Inflammatory macrophage treated with lipopolysaccharide for 1 hour (primary cell): ENCODE measurements around the gene CD320.
A peak's percentile ranks its signal among the peaks of the same experiment; 100 is the strongest.
"Not testable (repeated sequence)": the region's sequence is repeated elsewhere in the genome, so short reads cannot be mapped to it uniquely, and the experiment has no call there.

Source experiments
- DNase-seq, 2 donors: peaks; one replicate each; pipeline ENCODE4 v3.0.0-alpha.2; 2020 to 2022

The CD320 gene

DNA sequence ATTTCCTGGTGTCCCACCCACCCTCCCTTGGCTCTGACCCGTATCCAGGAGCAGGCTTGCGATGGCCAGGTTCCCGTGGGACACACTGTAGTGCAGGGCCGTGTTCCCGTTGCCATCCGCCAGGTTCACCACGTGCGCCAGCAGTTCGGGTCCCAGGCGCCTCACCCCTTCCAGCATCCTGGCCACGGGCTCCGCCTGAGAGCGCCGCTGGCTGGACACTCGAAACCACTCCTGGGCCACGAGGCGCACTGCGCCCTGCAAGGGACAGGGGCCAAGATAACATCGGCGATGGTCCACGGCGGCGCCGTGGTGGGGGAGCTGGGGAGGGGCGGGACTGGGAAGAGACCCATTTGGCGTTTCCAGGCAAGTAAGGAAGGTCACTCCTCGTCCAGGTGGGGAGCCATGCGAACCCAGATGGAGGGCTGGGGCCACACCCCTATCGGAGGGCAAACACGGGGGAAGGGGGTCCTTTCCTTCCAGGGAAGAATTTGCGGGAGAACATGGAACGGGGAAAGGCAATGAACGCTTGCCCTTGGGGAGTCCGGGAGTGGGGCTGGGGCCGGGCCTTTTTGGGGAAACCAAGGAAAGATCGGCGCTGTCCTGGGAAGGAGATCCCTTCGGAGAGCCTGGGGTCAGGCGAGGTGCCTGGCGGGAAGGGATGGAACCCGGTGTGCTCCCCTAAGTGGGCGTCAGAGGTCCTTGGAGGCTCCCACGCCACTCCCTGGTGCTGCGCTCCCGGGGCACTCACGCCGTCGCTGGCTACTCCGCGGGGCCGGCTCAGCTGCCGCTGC lies 25.0 kb upstream of the CD320 start:
- DNase-seq: no peak

DNA sequence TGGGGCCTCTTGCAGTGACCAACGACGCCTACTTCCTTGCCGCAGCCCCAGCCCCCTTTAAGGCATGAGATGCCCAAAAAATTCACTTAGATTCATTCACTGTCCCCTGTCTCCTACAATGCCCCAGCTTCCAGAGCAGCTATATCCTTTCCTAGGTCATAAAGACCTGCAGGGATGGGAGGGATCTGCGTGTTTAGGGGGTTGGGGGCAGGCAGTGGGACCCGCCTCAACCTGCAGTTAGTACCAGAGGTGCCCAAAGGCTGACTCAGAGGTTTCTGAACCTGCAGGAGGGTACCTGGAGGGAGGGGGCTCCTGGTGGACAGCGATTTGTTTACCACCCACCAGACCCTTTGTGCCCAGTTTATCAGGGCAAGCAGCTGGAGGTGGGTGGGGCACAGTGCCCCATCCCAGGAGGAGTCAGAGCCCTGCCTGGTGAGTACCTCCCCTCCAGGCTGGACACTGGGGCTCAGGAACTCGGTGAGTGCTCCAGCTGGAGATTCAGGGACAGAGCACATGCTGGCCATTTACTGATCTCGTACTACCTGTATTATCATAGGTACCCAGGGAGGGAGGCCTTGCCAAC lies 23.2 kb upstream of the CD320 start:
- no peak for DNase-seq

DNA sequence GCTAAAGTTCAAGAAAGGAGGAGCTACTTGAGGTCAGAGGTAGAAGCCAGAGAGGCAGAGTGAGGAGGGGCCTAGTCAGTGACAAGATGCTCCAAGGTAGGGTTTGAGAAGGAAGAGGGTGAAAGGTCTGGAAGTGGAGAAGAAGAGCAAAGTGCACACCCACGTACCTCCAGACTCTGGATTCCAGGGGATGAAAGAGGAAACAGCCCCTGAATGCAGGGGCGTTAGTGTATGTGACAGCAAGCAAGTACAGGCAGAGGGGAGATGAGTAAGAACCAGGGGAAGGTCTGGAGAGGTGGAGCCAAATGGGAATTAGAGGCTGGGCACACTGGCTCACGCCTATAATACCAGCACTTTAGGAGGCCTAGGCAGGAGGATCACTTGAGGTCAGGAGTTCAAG lies 21.8 kb upstream of the CD320 start:
- DNase-seq: peak; percentile 41 to 76

DNA sequence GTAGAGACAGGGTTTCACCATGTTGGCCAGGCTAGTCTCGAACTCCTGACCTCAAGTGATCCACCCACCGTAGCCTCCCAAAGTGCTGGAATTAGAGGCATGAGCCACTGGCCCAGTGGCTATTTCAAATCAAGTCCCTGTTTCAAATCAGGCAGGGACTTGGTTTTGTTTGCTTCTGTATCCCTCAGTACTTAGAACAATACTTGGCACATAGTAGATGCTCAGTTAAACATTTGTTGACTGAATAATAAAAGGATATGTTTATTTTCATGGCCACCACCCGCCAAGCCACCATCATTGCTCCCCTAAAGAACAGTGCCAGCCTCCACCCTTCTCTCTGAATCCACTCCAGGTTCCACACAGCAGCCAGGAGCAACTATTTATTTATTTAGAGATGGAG lies 17.3 kb upstream of the CD320 start:
- no peak for DNase-seq

DNA sequence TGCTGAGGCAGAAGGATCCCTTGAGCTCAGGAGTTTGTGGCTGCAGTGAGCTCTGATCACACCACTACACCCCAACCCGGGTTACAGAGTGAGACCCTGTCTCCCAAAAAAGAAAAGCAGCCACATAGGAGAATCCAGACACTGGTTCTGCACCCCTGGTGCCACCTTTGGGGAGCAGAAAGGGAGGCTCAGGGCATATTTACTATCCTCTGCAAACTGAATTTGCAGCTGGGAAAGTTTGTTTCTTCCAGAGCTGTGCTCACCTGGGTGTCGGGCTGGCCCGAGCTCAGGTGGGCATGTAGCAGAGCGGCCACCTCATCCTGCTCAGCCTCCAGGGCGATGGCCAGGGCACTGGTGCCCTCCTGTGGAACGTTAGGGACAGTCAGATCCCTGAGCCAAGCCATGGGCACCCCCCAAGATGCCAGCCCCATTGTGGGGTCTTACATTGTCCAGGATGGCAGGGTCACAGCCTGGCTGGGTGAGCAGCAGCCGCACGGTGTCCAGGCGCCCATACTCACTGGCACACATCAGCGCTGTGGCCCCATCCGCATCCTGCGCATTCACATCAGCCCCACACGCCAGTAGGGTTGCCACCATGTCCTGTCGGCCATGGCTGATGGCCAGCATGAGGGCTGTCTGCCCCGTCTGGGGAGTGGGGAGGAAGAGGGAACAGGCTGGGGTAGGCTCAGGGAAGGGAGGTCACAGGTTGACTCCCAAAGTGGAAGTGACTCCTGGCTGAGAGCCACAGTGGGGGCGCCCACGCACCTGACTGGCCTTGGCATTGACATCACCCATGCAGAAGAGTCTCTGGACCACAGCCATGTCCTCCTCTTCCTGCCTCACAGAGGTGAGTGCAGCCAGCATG lies 16.3 kb upstream of the CD320 start:
- DNase-seq: peak in 1 of 2 donors; percentile 46

DNA sequence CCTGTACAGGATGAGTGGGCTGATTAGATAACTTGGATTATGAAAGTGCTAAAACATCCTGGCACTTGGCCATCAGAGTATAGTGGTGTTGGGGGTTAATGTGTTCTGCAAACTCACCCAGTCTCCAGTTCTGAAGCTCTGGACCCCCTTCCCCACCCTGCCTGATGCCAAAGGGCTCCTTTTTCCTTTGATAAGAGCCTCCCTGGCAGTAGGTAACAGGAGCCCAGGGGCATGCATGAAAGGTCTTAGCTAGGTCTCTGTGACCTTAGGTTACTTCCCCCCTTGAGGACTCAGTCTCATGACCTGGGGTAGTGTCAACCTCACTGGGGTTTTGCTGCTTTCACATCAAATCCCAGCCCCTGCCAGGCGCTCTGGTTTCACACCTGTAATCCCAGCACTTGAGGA lies 15.6 kb upstream of the CD320 start:
- no peak for DNase-seq

DNA sequence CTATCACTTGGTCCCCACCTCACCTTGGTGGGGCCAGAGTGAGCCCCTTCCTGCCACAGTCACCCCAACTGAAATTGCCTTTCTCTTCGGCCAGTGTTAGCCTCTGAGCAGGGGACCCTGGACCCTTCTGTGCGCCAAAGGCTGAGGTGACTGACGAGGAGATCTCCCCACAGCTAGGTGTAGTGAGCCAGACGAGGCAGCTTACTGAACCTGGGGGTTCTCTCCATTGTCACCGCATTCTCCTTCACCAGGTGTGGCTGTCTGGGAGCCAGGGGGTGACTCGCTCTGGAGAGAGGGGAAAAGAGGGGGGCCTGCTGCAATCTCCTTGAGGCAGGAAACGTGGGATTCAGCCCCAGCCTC lies 14.5 kb upstream of the CD320 start:
- no peak for DNase-seq

DNA sequence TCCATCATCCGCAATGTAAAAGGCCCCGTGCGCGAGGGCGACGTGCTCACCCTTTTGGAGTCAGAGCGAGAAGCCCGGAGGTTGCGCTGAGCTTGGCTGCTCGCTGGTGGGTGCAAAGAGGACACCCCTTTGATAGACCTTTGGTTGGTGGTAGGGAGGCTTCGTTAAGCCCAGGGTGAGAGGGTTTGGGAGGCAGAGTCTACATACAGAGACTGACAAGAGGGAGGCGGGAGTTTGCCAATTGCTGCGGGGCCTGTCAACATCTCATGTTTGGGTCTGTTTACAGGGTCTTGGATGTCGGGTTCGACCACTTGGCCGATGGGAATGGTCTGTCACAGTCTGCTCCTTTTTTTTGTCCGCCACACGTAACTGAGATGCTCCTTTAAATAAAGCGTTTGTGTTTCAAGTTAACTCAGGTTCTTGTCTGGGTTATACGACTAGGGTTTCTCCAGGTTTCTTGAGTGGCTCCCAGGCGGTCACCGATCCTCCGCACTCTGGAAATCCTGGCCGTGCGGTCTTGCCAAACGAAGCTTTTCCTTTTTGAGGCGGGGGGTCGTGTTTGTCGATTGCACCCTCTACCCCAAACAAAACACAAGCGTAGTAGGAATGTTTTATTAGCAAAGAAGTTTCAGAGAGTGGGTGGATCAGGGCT lies 14.0 kb upstream of the CD320 start:
- DNase-seq: no peak

DNA sequence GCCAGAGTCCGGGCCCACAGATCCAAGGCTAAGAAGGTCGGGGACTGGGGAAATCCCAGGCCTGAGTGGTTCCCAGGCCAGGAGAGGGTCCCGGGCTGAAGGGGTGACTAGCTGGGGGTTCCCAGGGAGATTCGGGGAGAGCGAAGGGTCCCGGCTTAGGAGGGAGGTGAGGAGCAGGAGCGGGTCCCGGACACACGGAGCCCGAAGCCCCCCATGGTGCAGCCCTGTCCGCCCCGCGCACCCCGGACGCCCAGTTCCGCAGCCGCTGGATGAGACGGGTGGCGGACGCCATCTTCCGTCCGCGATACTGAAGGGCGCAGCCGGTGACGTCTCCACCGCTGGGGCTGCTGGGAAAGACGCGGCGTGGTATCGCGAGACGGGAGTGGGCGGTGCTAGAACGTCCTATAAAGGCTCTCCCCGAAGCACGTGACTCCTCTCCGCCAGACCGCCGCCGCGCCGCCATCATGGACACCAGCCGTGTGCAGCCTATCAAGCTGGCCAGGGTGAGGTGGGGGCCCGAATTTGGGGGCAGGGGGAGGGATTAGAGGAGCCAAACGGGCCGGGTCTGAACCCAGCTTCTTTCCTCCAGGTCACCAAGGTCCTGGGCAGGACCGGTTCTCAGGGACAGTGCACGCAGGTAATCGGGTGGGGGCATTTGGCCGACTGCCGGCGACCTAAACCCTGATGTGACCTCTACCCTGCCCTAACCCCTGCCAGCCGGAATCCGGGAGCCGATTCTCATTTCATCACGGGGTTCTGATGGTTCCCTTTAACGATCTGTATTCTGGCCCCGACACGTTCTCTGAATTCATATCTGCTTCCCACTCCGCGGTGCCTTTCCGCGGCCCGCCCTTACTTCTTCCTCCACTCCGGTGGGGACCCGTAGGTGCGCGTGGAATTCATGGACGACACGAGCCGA lies 13.2 kb upstream of the CD320 start, which contains the start of the genes NDUFA7 and RPS28:
Gene NDUFA7 (minus strand): TSS at position 309 of the 919 bp plus-strand sequence. CDS start 17 bp downstream, at position 292.
Gene RPS28 (plus strand): TSS at position 430 of the 919 bp plus-strand sequence. CDS start 35 bp downstream, at position 465.
- peak; percentile 92 to 100 for DNase-seq

DNA sequence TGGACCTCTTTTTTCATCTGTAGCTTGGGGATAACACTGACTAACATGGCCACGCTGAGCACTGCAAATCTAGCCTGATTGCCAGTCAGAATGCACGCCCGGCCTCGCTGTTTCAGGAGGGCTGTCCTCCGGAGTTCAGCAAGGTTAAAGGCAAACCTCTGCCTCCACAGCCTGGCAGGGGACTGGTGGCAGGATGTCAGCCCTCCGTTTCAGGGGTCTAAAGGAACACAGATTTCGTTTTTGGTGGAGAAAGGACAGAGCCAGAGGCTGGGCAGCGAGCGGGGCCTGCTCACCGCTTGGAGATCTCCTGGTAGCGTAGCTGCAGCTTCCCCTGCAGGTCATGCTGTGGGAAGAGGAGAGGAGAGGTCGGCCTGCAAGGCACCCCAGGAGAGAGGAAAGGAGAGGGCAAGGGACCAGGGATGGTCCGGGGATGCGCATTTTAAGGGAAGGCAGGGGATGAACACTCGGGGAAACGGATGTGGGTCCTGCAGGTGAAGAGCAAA lies 12.5 kb upstream of the CD320 start:
- no peak for DNase-seq

DNA sequence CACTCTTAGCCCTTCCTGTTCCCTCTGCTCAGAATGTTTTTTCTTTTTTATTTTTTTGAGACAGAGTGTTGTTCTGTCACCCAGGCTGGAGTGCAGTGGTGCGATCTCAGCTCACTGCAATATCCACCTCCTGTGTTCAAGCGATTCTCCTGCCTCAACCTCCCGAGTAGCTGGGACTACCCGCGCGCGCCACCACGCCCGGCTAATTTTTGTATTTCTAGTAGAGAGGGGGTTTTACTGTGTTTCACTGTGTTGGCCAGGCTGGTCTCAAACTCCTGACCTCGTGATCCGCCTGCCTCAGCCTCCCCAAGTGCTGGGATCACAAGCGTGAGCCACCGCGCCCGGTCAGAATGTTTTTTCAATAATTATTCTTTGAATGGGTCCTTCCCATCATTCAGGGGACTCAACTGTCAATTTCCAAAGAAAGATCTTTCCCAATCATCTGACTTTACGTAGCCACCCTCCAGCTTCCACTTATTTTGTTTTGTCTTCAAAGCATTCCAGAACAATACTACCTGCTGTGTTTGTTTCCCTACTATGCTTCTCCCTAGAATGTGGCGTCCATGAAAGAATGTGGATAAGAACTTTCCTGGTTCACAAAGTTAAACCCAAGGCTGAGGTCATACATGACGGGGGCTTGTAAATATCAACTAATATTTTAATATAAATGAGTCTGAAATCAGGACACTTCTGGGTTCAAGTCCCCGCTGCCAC lies 11.8 kb upstream of the CD320 start:
- DNase-seq: no peak

DNA sequence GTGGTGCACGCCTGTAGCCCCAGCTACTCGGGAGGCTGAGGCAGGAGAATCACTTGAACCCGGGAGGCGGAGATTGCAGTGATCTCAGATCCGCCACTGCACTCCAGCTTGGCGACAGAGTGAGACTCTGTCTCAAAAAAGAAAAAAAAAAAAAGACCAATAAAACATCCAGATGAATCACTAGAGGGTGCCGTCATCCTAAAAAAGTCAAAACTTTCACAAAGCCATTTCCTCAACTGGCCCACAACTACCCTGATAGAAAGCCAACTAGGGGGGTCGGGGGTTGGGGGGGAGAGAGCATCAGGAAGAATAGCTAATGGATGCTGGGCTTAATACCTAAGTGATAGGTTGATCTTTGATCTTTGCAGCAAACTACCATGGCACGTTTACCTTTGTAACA lies 10.7 kb upstream of the CD320 start:
- DNase-seq: peak in 1 of 2 donors; percentile 15

DNA sequence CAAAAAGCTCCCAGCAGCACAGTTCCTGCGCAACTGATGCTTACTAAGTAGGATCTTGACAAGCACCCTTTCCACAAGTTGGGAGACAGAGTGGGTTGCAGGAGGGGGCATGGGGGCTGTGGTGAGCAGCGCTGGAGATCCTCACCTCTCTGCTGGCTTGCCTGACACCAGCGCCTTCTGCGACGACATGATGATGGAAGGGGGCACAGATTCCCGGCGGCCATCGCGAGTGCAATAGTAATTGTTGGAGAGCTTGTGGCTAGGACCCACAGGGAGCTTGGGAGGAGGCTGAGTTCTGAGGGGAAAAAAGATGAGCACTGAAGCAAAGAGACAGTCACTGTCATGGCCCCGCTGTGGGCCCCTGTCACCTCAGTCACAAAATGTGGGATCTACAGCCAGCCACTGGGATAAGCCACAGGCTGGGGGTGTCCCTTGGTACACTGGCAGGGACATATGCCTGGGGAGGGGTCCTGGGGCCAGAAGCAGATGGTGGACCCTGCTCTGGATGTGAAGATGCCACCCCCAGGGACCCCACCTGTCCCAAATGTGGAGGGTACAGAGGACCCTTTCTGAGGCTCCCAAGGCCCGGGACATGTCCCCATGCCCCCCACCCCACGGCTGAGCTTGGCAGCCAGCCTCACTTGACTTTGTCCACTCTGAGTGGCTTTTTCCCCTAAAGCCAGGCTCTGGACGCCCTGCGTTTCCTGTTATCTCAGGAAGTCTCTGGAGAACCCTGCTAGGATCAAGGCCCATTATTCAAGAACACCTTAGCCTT lies 8.4 kb upstream of the CD320 start:
- no peak for DNase-seq

DNA sequence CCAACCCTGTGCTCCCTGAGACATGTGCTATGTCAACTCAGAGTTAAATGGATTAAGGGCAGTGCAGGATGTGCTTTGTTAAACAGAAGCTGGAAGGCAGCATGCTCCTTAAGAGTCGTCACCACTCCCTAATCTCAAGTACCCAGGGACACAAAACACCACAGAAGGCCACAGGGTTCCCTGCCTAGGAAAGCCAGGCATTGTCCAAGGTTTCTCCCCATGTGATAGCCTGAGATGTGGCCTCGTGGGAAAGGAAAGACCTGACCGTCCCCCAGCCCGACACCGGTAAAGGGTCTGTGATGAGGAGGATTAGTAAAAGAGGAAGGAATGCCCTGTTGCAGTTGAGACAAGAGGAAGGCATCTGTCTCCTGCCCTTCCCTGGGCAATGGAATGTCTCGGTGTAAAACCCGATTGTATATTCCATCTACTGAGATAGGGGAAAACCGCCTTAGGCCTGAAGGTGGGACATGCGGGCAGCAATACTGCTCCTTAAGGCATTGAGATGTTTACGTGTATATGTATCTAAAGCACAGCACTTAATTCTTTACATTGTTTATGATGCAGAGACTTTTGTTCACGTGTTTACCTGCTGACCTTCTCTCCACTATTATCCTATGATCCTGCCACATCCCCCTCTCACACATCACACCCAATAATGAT lies 7.0 kb upstream of the CD320 start:
- DNase-seq: not testable (repeated sequence)

DNA sequence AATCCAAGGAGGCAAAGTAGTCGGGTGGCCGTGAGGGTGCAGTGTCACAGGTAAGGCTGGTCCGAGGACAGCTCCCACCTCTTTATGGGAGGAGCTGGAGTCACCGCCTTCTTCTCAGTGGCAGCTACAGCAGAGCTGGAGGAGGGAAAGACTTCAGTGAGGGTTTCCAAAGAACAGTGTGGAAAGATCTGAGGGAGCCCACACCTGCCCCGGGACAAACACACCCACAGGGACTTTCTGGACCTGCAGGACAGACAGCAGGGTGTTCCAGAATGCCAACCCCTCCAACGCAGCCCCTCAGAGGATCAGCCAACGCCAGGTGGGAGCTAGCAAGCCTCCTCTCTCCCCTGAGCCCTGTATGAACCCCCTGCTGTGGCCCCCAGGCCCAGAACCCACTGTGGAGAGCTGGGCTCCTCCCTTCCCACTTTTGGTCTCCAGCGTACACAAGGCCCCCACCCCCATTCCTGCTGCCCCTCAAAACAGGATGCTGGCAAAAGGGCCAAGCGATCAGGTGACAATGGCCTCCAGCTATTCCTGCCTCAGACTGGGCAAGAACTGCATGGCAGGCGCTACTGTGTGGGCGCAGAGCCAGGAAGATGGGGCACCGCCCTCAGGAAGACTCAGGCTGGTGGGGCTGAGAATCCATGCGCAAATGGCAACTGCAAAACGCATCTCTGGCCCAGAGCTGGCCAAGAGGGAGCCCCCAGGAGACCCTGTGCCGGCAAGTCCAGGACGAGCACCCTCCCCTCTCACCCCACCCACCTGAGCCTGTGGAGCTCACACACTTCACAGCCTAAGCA lies 3.5 kb upstream of the CD320 start:
- DNase-seq: no peak

DNA sequence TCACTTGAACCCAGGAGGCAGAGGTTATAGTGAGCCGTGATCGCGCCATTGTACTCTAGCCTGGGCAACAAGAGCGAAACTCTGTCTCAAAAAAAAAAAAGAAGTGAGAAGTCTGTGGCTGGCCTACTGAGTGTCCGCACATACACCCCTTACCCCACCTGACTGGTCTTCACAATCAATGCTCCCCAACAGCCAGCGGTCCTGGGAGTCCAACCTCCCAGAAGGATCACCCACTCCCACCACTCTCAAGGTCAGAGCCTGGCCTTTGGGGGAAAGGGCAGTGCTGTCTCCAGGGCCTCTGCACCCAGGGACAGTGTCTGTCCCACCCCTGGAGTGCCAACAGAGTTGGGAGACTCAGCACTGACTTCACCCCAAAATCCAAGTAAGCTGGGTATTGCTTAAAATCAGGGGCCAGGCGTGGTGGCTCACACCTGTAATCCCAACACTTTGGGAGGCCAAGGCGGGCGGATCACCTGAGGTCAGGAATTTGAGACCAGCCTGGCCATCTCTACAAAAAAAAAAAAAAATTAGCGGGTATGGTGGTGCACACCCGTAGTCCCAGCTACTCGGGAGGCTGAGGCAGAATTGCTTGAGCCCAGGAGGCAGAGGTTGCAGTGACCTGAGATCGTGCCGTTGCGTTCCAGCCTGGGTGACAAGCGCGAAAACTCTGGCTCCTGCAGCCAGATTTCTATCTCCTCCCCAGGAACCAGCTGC lies 2.3 kb upstream of the CD320 start:
- DNase-seq: no peak

DNA sequence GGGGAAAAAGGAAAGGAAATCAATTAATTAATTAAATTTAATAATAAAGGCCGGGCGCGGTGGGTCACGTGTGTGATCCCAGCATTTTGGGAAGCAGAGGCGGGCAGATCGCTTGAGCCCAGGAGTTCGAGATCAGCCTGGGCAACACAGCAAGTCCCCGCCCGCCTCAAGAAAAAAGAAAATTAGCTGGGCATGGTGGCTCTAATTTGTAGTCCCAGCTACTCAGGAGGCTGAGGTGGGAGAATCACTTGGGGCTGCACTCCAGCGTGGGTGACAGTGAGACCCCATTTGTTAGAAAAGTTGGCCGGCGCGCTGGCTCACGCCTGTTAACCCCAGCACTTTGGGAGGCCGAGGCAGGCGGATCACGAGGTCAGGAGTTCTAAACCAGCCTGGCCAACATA lies 733 bp upstream of the CD320 start:
- DNase-seq: no peak

DNA sequence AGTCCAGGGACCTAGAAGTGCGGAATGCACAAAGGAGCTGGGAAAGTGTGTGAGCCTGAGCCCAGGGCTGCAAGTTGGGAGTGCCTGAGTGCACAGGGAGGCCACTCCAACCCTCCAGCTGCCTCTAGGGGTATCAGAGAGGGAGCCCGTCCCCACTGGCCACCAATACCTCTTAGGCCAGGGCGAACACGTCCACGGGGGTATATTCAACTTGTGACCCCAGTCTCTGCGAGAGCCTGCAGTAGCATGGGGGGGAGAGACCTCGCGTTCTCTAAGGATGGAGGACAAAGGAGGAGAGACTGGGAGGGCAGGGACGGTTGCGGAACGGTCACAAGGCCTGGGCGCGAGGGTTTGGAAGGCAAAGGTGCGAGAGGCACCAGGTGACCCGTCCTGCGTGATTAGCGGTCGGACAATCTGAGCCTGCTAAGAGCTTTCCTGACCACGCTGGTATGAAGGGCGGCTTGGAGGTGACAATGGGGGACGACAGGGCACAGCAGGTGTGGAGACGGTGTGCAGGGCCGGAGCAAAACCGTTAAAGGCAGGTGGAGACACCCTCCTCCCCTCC lies 676 bp downstream of the CD320 start:
- no peak for DNase-seq
